GM19467 (cell line): ENCODE data around the gene ANKRD13C.

Experiments
- ATAC-seq: cut with Tn5 transposase; IDR thresholded peaks from one replicate; pipeline ENCODE4 v1.9.1; 2021; ENCODE audit warnings: mild to moderate bottlenecking, moderate library complexity; ENCODE audit not compliant: unreplicated experiment

The ANKRD13C gene

GRCh38 chr1:70221238-70222121 lies 133.0 kb downstream of the ANKRD13C start, which contains the start of gene SRSF11:
SRSF11 (plus strand) TSS chr1:70221380; CDS start chr1:70221637, 257 bp downstream.
- ATAC-seq: peak; percentile 94

- ATAC-seq: peak; percentile 10
Measured at GRCh38 chr1:70220517-70221237, 133.8 kb downstream of the ANKRD13C start.

GRCh38 chr1:70220015-70220414 lies 134.5 kb downstream of the ANKRD13C start:
- no peak for ATAC-seq

GRCh38 chr1:70211541-70211940 lies 143.0 kb downstream of the ANKRD13C start:
- ATAC-seq: no peak

GRCh38 chr1:70210820-70211219 lies 143.7 kb downstream of the ANKRD13C start:
- ATAC-seq: no peak
